ENCODE measurements around the gene ENTPD6. TPM values are rescaled to one million over a fixed set of nuclear protein-coding genes. Genes with fewer than 3 reads are reported as not detected.

ENTPD6 gene
- polyA plus RNA-seq, 1 donor from 2014 or later = 143 TPM

DNA sequence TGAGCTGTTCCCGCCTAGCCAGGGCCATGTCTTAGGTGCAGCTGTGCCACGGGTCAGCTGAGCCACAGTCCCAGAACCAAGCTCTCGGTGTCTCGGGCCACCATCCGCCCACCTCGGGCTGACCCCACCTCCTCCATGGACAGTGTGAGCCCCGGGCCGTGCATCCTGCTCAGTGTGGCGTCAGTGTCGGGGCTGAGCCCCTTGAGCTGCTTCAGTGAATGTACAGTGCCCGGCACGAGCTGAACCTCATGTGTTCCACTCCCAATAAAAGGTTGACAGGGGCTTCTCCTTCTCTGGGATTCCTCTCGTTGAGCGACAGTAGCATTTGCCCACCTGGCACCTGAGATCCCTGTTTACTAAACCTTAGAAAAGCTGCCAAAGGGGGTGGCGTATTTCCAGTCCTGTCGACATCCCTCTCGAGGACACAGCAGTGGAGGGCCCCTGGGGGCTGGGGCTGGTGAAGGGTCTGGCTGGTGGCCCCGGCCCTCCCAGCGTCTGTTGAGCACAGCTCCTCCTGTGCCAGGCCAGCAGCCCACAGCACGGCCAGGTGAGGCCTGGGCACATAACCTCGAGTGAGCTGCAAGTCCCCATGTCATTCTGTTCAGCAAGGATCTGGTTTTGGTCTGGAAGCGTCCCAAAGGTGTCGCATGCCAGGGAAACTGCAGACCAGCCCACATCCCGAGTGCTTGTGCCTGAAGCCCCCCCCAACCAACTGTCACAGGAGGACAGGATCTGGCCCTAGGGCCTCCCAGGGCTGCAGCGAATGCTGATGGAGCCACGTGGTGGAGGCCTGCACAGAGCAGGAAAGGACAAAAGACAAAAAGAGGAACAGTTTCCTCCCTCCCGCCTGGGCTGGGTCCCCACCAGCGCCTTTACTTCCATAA, 31.2 kb downstream of the ENTPD6 start:
- Histone ChIP-seq H3K9me3 (ENCODE audit: low read length) (no peaks in the 10 kb centered on the region), H3K9ac (ENCODE audit: low read length) (no peak overlapping the region), H3F3A (ENCODE audit: insufficient read depth, low read length, poor library complexity, severe bottlenecking) (no peaks in the 10 kb centered on the region), H3K27ac (ENCODE audit: low read length) (no peak overlapping the region), H3K9me2 (ENCODE audit: insufficient read depth, low read length) (no peaks in the 10 kb centered on the region), H4K20me1 (ENCODE audit: insufficient read depth) (no peaks in the 10 kb centered on the region), H3K79me2 (replicated peaks; ENCODE audit: insufficient read depth, low read length) (no peaks in the 10 kb centered on the region), H3K4me2 (ENCODE audit: low read length) (no peak overlapping the region), H2AFZ (ENCODE audit: low read depth, low read length) (no peak overlapping the region), H3K27me3 (ENCODE audit: insufficient read depth, low read depth, low read length) (no peaks in the 10 kb centered on the region), H3K4me3 (ENCODE audit: low read length) (no peak overlapping the region), H3K36me3 (ENCODE audit: insufficient read depth, low read length) (no peaks in the 10 kb centered on the region)
- TF ChIP-seq SMC3 (conservative IDR thresholded peaks at IDR 0.05; ENCODE audit: poor library complexity) (no peak), TAF1 (IDR thresholded peaks at IDR 0.05; ENCODE audit: low read depth) (no peak), EP300 (conservative IDR thresholded peaks at IDR 0.05; ENCODE audit: poor library complexity, severe bottlenecking) (no peak), POLR2AphosphoS5 (IDR thresholded peaks at IDR 0.05) (no peak), EZH2 (IDR thresholded peaks at IDR 0.05; ENCODE audit: borderline replicate concordance, insufficient read depth, low read length, poor library complexity, severe bottlenecking) (no peak), RAD21 (conservative IDR thresholded peaks at IDR 0.05) (no peak), REST (IDR thresholded peaks at IDR 0.05; ENCODE audit: borderline replicate concordance) (no peak), MXI1 (conservative IDR thresholded peaks at IDR 0.05; ENCODE audit: poor library complexity, severe bottlenecking) (no peak)
- TF ChIP-seq, protein P1, sequence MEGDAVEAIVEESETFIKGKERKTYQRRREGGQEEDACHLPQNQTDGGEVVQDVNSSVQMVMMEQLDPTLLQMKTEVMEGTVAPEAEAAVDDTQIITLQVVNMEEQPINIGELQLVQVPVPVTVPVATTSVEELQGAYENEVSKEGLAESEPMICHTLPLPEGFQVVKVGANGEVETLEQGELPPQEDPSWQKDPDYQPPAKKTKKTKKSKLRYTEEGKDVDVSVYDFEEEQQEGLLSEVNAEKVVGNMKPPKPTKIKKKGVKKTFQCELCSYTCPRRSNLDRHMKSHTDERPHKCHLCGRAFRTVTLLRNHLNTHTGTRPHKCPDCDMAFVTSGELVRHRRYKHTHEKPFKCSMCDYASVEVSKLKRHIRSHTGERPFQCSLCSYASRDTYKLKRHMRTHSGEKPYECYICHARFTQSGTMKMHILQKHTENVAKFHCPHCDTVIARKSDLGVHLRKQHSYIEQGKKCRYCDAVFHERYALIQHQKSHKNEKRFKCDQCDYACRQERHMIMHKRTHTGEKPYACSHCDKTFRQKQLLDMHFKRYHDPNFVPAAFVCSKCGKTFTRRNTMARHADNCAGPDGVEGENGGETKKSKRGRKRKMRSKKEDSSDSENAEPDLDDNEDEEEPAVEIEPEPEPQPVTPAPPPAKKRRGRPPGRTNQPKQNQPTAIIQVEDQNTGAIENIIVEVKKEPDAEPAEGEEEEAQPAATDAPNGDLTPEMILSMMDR (IDR thresholded peaks at IDR 0.05; ENCODE audit: poor library complexity, severe bottlenecking) = no peak

DNA sequence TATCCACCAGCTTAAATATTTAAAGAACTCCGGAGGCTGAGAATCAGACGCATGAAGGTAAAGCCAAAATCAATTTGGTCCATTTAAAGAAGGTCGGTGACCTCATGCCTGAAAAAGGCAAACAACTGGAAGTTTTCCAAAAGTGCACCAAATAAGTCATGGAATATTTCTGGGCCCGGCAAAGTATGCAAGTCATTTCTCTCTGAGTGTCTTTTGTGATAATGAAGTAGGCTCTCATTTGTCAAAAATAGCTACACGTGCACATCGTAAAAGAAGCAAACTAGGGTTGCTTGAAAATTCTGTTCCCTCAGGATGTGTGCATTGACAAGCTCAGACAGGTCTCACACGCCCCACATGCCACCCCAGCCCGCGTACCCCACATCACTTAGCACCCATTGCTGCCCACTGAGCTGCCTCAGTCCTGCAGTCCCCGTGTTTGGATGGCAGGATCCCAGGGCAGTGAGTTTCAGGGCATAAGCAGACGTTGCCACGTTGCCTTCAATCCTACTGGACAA, 31.9 kb downstream of the ENTPD6 start:
- H3K79me2 ChIP-seq (replicated peaks; ENCODE audit: insufficient read depth, low read length) = no peaks in the 10 kb centered on the region
- H3K27ac ChIP-seq (ENCODE audit: low read length) = no peak overlapping the region
- no peak overlapping the region for H3K4me3 ChIP-seq (ENCODE audit: low read length)
- no peak overlapping the region for H3K9ac ChIP-seq (ENCODE audit: low read length)
- H3K27me3 ChIP-seq (ENCODE audit: insufficient read depth, low read depth, low read length) = no peaks in the 10 kb centered on the region
- H4K20me1 ChIP-seq (ENCODE audit: insufficient read depth) = no peaks in the 10 kb centered on the region
- H3F3A ChIP-seq (ENCODE audit: insufficient read depth, low read length, poor library complexity, severe bottlenecking) = no peaks in the 10 kb centered on the region
- H3K4me2 ChIP-seq (ENCODE audit: low read length) = no peak overlapping the region
- H3K9me3 ChIP-seq (ENCODE audit: low read length) = no peaks in the 10 kb centered on the region
- H2AFZ ChIP-seq (ENCODE audit: low read depth, low read length) = no peak overlapping the region
- no peaks in the 10 kb centered on the region for H3K9me2 ChIP-seq (ENCODE audit: insufficient read depth, low read length)
- no peak for TF ChIP-seq EP300 (conservative IDR thresholded peaks at IDR 0.05; ENCODE audit: poor library complexity, severe bottlenecking)
- no peak for TF ChIP-seq POLR2AphosphoS5 (IDR thresholded peaks at IDR 0.05)
- no peak for TF ChIP-seq TAF1 (IDR thresholded peaks at IDR 0.05; ENCODE audit: low read depth)
- TF ChIP-seq MXI1 (conservative IDR thresholded peaks at IDR 0.05; ENCODE audit: poor library complexity, severe bottlenecking) = no peak
- no peak for TF ChIP-seq SMC3 (conservative IDR thresholded peaks at IDR 0.05; ENCODE audit: poor library complexity)
- TF ChIP-seq, protein P1 (IDR thresholded peaks at IDR 0.05; ENCODE audit: poor library complexity, severe bottlenecking) = no peak
- no peak for TF ChIP-seq REST (IDR thresholded peaks at IDR 0.05; ENCODE audit: borderline replicate concordance)
- TF ChIP-seq RAD21 (conservative IDR thresholded peaks at IDR 0.05) = no peak
- TF ChIP-seq EZH2 (IDR thresholded peaks at IDR 0.05; ENCODE audit: borderline replicate concordance, insufficient read depth, low read length, poor library complexity, severe bottlenecking) = no peak
- H3K36me3 ChIP-seq (ENCODE audit: insufficient read depth, low read length) = no peaks in the 10 kb centered on the region
